Ishikawa (cell line): ENCODE results near the gene ZEB2.

Experiments used
- FOXM1 ChIP-seq: IDR thresholded peaks from 2 replicates; pipeline ENCODE4 v1.6.1; 2012; ENCODE audit warnings: low read depth, borderline replicate concordance
- NFIC ChIP-seq: IDR thresholded peaks from 2 replicates; pipeline ENCODE4 v1.6.1; 2012
- TAF1 ChIP-seq: IDR thresholded peaks from 2 replicates; pipeline ENCODE4 v1.6.1; 2012; ENCODE audit warnings: low read depth, mild to moderate bottlenecking

- TF ChIP-seq FOXM1 (no peak), TAF1 (no peak), NFIC (no peak)
Observed at GRCh38 chr2:144477957-144478311, 42.0 kb downstream of the ZEB2 start.
